HepG2 (cell line): ENCODE data around the gene BSG. TPM values are rescaled to one million over a fixed set of nuclear protein-coding genes. Genes with fewer than 3 reads are reported as not detected.

Experiments
- BCL6 ChIP-seq: IDR thresholded peaks from 2 replicates; pipeline ENCODE4 v1.6.1; 2016; ENCODE audit warnings: missing genetic modification reagents, missing compliant biosample characterization
- ELF3 ChIP-seq: IDR thresholded peaks from 2 replicates; pipeline ENCODE4 v1.6.1; 2016; ENCODE audit warnings: missing genetic modification reagents, missing compliant biosample characterization
- ESRRA ChIP-seq: sonication (generic); formaldehyde crosslinking; IDR thresholded peaks from 2 replicates; pipeline ENCODE4 v1.5.1; 2020; ENCODE audit warnings: mild to moderate bottlenecking, low read depth, missing genetic modification reagents
- FOXK2 ChIP-seq: fragments of 450-650 bp; IDR thresholded peaks from 2 replicates; pipeline ENCODE4 v1.6.1; 2016
- IKZF1 ChIP-seq: fragments of 450-650 bp; IDR thresholded peaks from 2 replicates; pipeline ENCODE4 v1.7.1; 2016
- MYNN ChIP-seq: sonication (generic); formaldehyde crosslinking; IDR thresholded peaks from 2 replicates; pipeline ENCODE4 v1.4.0; 2020; ENCODE audit warnings: mild to moderate bottlenecking, low read depth, missing genetic modification reagents
- POLR2AphosphoS5 ChIP-seq: IDR thresholded peaks from 2 replicates; pipeline ENCODE4 v1.6.1; 2012; ENCODE audit warnings: low read depth, low read length
- RFXAP ChIP-seq: sonication (generic); formaldehyde crosslinking; IDR thresholded peaks from 2 replicates; pipeline ENCODE4 v1.4.0; 2020; ENCODE audit warnings: missing genetic modification reagents, borderline replicate concordance
- SRSF1 ChIP-seq: fragments of 200-400 bp; formaldehyde crosslinking; optimal IDR thresholded peaks from 2 replicates; pipeline ENCODE3; 2017; ENCODE audit warnings: mild to moderate bottlenecking, low read depth, low read length, moderate library complexity
- TBL1XR1 ChIP-seq: fragments of 150-350 bp; IDR thresholded peaks from 2 replicates; pipeline ENCODE4 v1.6.1; 2014; ENCODE audit warnings: borderline replicate concordance, low read length; ENCODE audit not compliant: partially characterized antibody
- ZBTB38 ChIP-seq: sonication (generic); formaldehyde crosslinking; IDR thresholded peaks from 2 replicates; pipeline ENCODE4 v1.5.1; 2020; ENCODE audit warnings: mild to moderate bottlenecking, missing genetic modification reagents
- ZFP1 ChIP-seq: IDR thresholded peaks from 2 replicates; pipeline ENCODE4 v1.6.1; 2016
- ZHX1 ChIP-seq: sonication (generic); formaldehyde crosslinking; IDR thresholded peaks from 2 replicates; pipeline ENCODE4 v1.8.1; 2022; ENCODE audit warnings: low read depth, mild to moderate bottlenecking, missing genetic modification reagents
- ZNF430 ChIP-seq: sonication (generic); formaldehyde crosslinking; IDR thresholded peaks from 2 replicates; pipeline ENCODE4 v1.9.0; 2021; ENCODE audit warnings: mild to moderate bottlenecking, missing genetic modification reagents
- ZNF432 ChIP-seq: sonication (generic); formaldehyde crosslinking; IDR thresholded peaks from 2 replicates; pipeline ENCODE4 v1.5.0; 2020; ENCODE audit warnings: missing genetic modification reagents, mild to moderate bottlenecking, borderline replicate concordance
- ZNF496 ChIP-seq: sonication (generic); formaldehyde crosslinking; IDR thresholded peaks from 2 replicates; pipeline ENCODE4 v1.8.1; 2023; ENCODE audit warnings: mild to moderate bottlenecking, moderate library complexity, missing genetic modification reagents; ENCODE audit not compliant: insufficient replicate concordance
- ZNF614 ChIP-seq: IDR thresholded peaks from 2 replicates; pipeline ENCODE4 v1.6.1; 2018; ENCODE audit warnings: missing biosample characterization, missing genetic modification reagents, inconsistent platforms, borderline replicate concordance
- ZNF672 ChIP-seq: sonication (generic); formaldehyde crosslinking; IDR thresholded peaks from 2 replicates; pipeline ENCODE4 v1.8.1; 2022; ENCODE audit warnings: missing genetic modification reagents
- ZNF816 ChIP-seq: sonication (generic); formaldehyde crosslinking; IDR thresholded peaks from 2 replicates; pipeline ENCODE4 v1.8.0; 2022; ENCODE audit warnings: missing genetic modification reagents, mild to moderate bottlenecking, borderline replicate concordance
- ZSCAN20 ChIP-seq: sonication (generic); formaldehyde crosslinking; IDR thresholded peaks from 2 replicates; pipeline ENCODE4 v1.4.0; 2020; ENCODE audit warnings: missing genetic modification reagents, mild to moderate bottlenecking, borderline replicate concordance
- polyA plus RNA-seq, 8 experiments: library from polyadenylated mRNA; depleted of rRNA in 3 of 8; stranded (reverse) in 7 of 8; unstranded in 1 of 8; fragments of >200 nt; fragmentation: Illumina TruSeq in 4 of 8; extraction: Trizol in 4 of 8; gene quantifications; 2 replicates each; pipeline versions ENCODE4 v1.2.1 to v1.2.3, GENCODE V29; 2011 to 2016; ENCODE audit warnings: low read depth in 4 of 8, missing spikeins in 1 of 8, mixed read lengths in 1 of 8; ENCODE audit not compliant: insufficient read depth in 1 of 8
- total RNA-seq, 5 experiments: library from RNA; depleted of rRNA; stranded (reverse); fragments of >200 nt; fragmentation: Illumina TruSeq; extraction: Trizol; gene quantifications; 2 replicates each; pipeline ENCODE4 v1.2.3, GENCODE V29; 2016; ENCODE audit warnings: low read depth in 1 of 5
- TF ChIP-seq, protein P1 (sequence below): sonication (generic); formaldehyde crosslinking; IDR thresholded peaks from 2 replicates; pipeline ENCODE4 v1.5.0; 2020; ENCODE audit warnings: missing genetic modification reagents
- TF ChIP-seq, protein P2 (sequence below): sonication (generic); formaldehyde crosslinking; IDR thresholded peaks from 2 replicates; pipeline ENCODE4 v1.4.0; 2020; ENCODE audit warnings: missing genetic modification reagents, borderline replicate concordance

BSG gene
- total and polyA plus RNA-seq, 2 of the 13 experiments (the other 11 are each of a cell fraction or from before 2014, with no cell fraction given) = 309 to 754 TPM

- TF ChIP-seq ZHX1 (no peak), ZFP1 (no peak), POLR2AphosphoS5 (no peak), ZNF614 (CRISPR knock-in tag) (no peak), ZSCAN20 (CRISPR knock-in tag) (no peak; the same call in 1 of the 2 replicates), ESRRA (CRISPR knock-in tag) (no peak), IKZF1 (no peak), TBL1XR1 (no peak), ZNF432 (no peak), ZNF496 (CRISPR knock-in tag) (no peak), ZNF672 (no peak), RFXAP (no peak; the same call in 1 of the 2 replicates), FOXK2 (no peak), MYNN (CRISPR knock-in tag) (no peak), BCL6 (CRISPR knock-in tag) (no peak), ZNF816 (CRISPR knock-in tag) (0 out of 2 replicates have a peak, but pooled peaks have one; percentile 32), ELF3 (CRISPR knock-in tag) (no peak), ZBTB38 (CRISPR knock-in tag) (no peak), ZNF430 (CRISPR knock-in tag) (no peak), SRSF1 (no peak)
- TF ChIP-seq, protein P1, sequence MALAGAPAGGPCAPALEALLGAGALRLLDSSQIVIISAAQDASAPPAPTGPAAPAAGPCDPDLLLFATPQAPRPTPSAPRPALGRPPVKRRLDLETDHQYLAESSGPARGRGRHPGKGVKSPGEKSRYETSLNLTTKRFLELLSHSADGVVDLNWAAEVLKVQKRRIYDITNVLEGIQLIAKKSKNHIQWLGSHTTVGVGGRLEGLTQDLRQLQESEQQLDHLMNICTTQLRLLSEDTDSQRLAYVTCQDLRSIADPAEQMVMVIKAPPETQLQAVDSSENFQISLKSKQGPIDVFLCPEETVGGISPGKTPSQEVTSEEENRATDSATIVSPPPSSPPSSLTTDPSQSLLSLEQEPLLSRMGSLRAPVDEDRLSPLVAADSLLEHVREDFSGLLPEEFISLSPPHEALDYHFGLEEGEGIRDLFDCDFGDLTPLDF (CRISPR knock-in tag) = no peak
- TF ChIP-seq, protein P2, sequence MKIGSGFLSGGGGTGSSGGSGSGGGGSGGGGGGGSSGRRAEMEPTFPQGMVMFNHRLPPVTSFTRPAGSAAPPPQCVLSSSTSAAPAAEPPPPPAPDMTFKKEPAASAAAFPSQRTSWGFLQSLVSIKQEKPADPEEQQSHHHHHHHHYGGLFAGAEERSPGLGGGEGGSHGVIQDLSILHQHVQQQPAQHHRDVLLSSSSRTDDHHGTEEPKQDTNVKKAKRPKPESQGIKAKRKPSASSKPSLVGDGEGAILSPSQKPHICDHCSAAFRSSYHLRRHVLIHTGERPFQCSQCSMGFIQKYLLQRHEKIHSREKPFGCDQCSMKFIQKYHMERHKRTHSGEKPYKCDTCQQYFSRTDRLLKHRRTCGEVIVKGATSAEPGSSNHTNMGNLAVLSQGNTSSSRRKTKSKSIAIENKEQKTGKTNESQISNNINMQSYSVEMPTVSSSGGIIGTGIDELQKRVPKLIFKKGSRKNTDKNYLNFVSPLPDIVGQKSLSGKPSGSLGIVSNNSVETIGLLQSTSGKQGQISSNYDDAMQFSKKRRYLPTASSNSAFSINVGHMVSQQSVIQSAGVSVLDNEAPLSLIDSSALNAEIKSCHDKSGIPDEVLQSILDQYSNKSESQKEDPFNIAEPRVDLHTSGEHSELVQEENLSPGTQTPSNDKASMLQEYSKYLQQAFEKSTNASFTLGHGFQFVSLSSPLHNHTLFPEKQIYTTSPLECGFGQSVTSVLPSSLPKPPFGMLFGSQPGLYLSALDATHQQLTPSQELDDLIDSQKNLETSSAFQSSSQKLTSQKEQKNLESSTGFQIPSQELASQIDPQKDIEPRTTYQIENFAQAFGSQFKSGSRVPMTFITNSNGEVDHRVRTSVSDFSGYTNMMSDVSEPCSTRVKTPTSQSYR = no peak
Measured at GRCh38 chr19:572743-573518, 535 bp downstream of the BSG start (continued).
